PC-9 (cell line): ENCODE results near the gene S100A5.

Experiments used
- CTCF ChIP-seq: fragments of 200-600 bp; sonication (generic); conservative IDR thresholded peaks from 2 replicates; pipeline ENCODE4 v1.6.1; 2017; ENCODE audit warnings: mixed run types, antibody characterized with exemption, mild to moderate bottlenecking, moderate library complexity
- EZH2 ChIP-seq: fragments of 200-600 bp; sonication (generic); IDR thresholded peaks from 2 replicates; pipeline ENCODE4 v1.8.0; 2017; ENCODE audit warnings: antibody characterized with exemption, low read depth

DNA sequence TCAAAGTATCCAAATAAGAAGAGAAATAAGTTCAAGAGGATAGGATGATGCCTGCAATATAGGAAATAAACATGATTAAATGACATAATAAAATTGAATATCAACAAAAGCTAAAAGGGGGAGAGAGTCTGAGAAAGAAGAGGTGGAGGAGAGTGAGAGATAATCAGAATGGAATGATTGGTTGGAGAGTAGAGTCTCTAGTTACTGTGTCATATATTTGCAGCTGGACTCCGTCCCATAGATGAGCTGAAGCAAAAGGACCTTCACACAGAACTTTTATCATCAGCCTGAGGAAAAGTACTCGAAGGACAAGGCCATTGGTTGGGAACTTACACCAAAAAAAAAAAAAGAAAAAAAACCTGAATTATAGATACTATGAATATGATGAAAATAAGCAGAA is 47.7 kb upstream of the S100A5 start:
- no peak for TF ChIP-seq CTCF
- TF ChIP-seq EZH2 = no peak
